Kidney (tissue), 14 donors: ENCODE measurements around the gene CACNA1A. TPM values are rescaled to one million over a fixed set of nuclear protein-coding genes. Genes with fewer than 3 reads are reported as not detected.
"Not testable (repeated sequence)": the region's sequence is repeated elsewhere in the genome, so short reads cannot be mapped to it uniquely, and the experiment has no call there.

Experiments used
- DNase-seq, 5 donors: peaks; one replicate each; pipeline ENCODE4 v3.0.0-alpha.2; 2013 to 2020
- FAIRE-seq: peaks from 2 replicates; lab custom pipeline; 2012; peaks lifted over from hg19 to GRCh38; lab: Jason Lieb, UNC
- H3K27ac ChIP-seq, 2 donors: one replicate each; pipeline ENCODE4 v1.7.0; 2013; ENCODE audit warnings: low read depth in 2 of 2, low read length in 2 of 2, inconsistent platforms in 1 of 2
- H3K27me3 ChIP-seq: one replicate; pipeline ENCODE4 v1.7.1; 2013; ENCODE audit warnings: low read length, inconsistent platforms; ENCODE audit not compliant: control insufficient read depth, insufficient read depth
- H3K36me3 ChIP-seq, 3 donors: one replicate each; pipeline versions ENCODE4 v1.7.0 to v1.7.1; 2013; ENCODE audit warnings: low read length in 3 of 3, control low read depth in 1 of 3, inconsistent platforms in 1 of 3; ENCODE audit not compliant: insufficient read depth in 3 of 3, control insufficient read depth in 2 of 3
- H3K4me1 ChIP-seq, 3 donors: one replicate each; pipeline versions ENCODE4 v1.7.0 to v1.7.1; 2013; ENCODE audit warnings: low read length in 3 of 3, inconsistent platforms in 1 of 3, low read depth in 1 of 3; ENCODE audit not compliant: control insufficient read depth in 2 of 3, insufficient read depth in 2 of 3
- H3K4me3 ChIP-seq, 3 donors: one replicate each; pipeline versions ENCODE4 v1.7.0 to v1.8.1; 2013; ENCODE audit warnings: low read length in 3 of 3, control low read depth in 1 of 3, inconsistent platforms in 1 of 3
- H3K9ac ChIP-seq, 3 donors: one replicate each; pipeline versions ENCODE4 v1.7.0 to v1.7.1; 2013; ENCODE audit warnings: low read length in 3 of 3, control low read depth in 1 of 3, inconsistent platforms in 1 of 3
- H3K9me3 ChIP-seq, 3 donors: one replicate each; pipeline versions ENCODE4 v1.7.0 to v1.7.1; 2013; ENCODE audit warnings: low read length in 3 of 3, control low read depth in 1 of 3, inconsistent platforms in 1 of 3; ENCODE audit not compliant: control insufficient read depth in 2 of 3, insufficient read depth in 1 of 3
- CTCF ChIP-seq: IDR thresholded peaks from 3 replicates; pipeline ENCODE4 v1.5.1; 2012; ENCODE audit warnings: mild to moderate bottlenecking, moderate library complexity, borderline replicate concordance; ENCODE audit not compliant: insufficient read depth; ENCODE audit errors: extremely low read depth
- intact Hi-C: fragments of 100-400 bp; cut with DNase I; formaldehyde crosslinking; loops from one replicate; pipeline ENCODE4 v1.11.1; 2022
- polyA plus RNA-seq: library from polyadenylated mRNA; stranded (reverse); fragments of 350-450 nt; fragmentation: Illumina TruSeq; extraction: RNeasy Lipid Tissue Mini Kit (QIAGEN cat#74804); gene quantifications from one replicate; pipeline ENCODE4 v1.2.3, GENCODE V29; 2014; ENCODE audit warnings: low read depth, low replicate concordance; ENCODE audit not compliant: insufficient read depth
- total RNA-seq: library from RNA; stranded (reverse); fragmentation: NEBNext Ultra II Directional; extraction: Animal tissue kit (Norgen Biotek cat#: 25700); gene quantifications from one replicate; pipeline ENCODE4 v1.2.1, GENCODE V29; 2021
- donor health status: control.
- donor health status: control.
- donor health status: control.
- donor health status: control.
- donor health status: control.
- donor health status: DM: yes; HTN: yes; CAD: no.
- donor health status: Normal renal cell carcinoma (clear cell type).

Gene CACNA1A
- total and polyA plus RNA-seq, 2 donors from 2014 or later: 0.30 to 1.7 TPM

- no peak for TF ChIP-seq CTCF
- Histone ChIP-seq H3K4me1 (no peaks in the 10 kb centered on the region), H3K9me3 (no peaks in the 10 kb centered on the region), H3K27me3 (no peaks in the 10 kb centered on the region), H3K9ac (no peak overlapping the region), H3K36me3 (no peaks in the 10 kb centered on the region), H3K4me3 (no peak overlapping the region), H3K27ac (no peak overlapping the region)
- no peak for FAIRE-seq
- DNase-seq: no peak
- intact Hi-C loops: no loop called here
These were observed 142.3 kb downstream of the CACNA1A start for GRCh38 chr19:13363954-13364353.

- no peaks in the 10 kb centered on the region for H3K4me1 ChIP-seq
- no peak for TF ChIP-seq CTCF
- no peak overlapping the region for H3K27ac ChIP-seq
- intact Hi-C loops: no loop called here
- H3K9me3 ChIP-seq: peaks cover 0 to 2% (median 0%) of the 10 kb centered on the region in 3 donors
- H3K36me3 ChIP-seq: no peaks in the 10 kb centered on the region
- no peak for FAIRE-seq
- DNase-seq: no peak
- no peak overlapping the region for H3K9ac ChIP-seq
- H3K27me3 ChIP-seq: no peaks in the 10 kb centered on the region
- H3K4me3 ChIP-seq: no peak overlapping the region
These were observed 143.0 kb downstream of the CACNA1A start for GRCh38 chr19:13363245-13363644.

- Histone ChIP-seq H3K9me3 (peaks cover 0 to 2% (median 0%) of the 10 kb centered on the region in 3 donors), H3K27ac (no peak overlapping the region), H3K36me3 (no peaks in the 10 kb centered on the region), H3K4me3 (no peak overlapping the region), H3K4me1 (no peaks in the 10 kb centered on the region), H3K27me3 (no peaks in the 10 kb centered on the region), H3K9ac (no peak overlapping the region)
- intact Hi-C loops: no loop called here
- no peak for TF ChIP-seq CTCF
- FAIRE-seq: no peak
- no peak for DNase-seq
These were observed 143.6 kb downstream of the CACNA1A start for GRCh38 chr19:13362668-13363067.

GRCh38 chr19:13361726-13362125 lies 144.6 kb downstream of the CACNA1A start:
- H3K4me3 ChIP-seq, DNase-seq, H3K9ac ChIP-seq, FAIRE-seq, H3K27ac ChIP-seq, H3K36me3 ChIP-seq, intact Hi-C loops, H3K4me1 ChIP-seq, H3K9me3 ChIP-seq, H3K27me3 ChIP-seq: not testable (repeated sequence)
